HCT116 (cell line): ENCODE results near the gene KLHDC7B. TPM values are rescaled to one million over a fixed set of nuclear protein-coding genes. Genes with fewer than 3 reads are reported as not detected.

ENCODE experiments used
- ATAC-seq: fragments of 200-7000 bp; cut with Tn5 transposase; 2 replicates; pipeline ENCODE4 v1.9.1; 2020; ENCODE audit warnings: mild to moderate bottlenecking, moderate library complexity
- BruUV-seq: library from RNA; stranded (reverse); fragments of 400-500 nt; replicated peaks from 2 replicates; lab custom pipeline; 2021; lab: Mats Ljungman, UMichigan
- CTCF ChIA-PET: fragments of 300-600 bp; sonication (Branson Sonifier 250); formaldehyde crosslinking; loops from one replicate; lab custom pipeline; 2021; ENCODE audit warnings: antibody characterized with exemption; lab: Charles Lee
- POLR2A ChIA-PET: fragments of 300-600, 350-600 bp; sonication (Branson Sonifier 250); formaldehyde crosslinking; loops from one replicate; lab custom pipeline; 2021; ENCODE audit warnings: antibody characterized with exemption; lab: Charles Lee
- RAD21 ChIA-PET, 2 experiments: fragments of 300-600 bp; sonication (Branson Sonifier 250); formaldehyde crosslinking; loops; one replicate each; lab custom pipeline; 2023; ENCODE audit warnings: low total read pairs in 2 of 2; ENCODE audit not compliant: uncharacterized antibody in 2 of 2, unreplicated experiment in 2 of 2, low non-redundant PET in 1 of 2; lab: Charles Lee
- DNase-seq: peaks from one replicate; pipeline ENCODE4 v3.0.0-alpha.2; 2010; ENCODE audit warnings: low read depth, low spot score
- H2AFZ ChIP-seq: fragments of 200-600 bp; shearing (Covaris generic), sonication (generic); 2 replicates; pipeline ENCODE4 v1.6.1; 2017; ENCODE audit warnings: low read depth, mixed run types, mixed read lengths, antibody characterized with exemption, low read length; ENCODE audit not compliant: poor library complexity, severe bottlenecking
- H3K27ac ChIP-seq: 2 replicates; pipeline ENCODE4 v1.5.1; 2012; ENCODE audit warnings: low read depth, low read length
- H3K27me3 ChIP-seq: fragments of 200-600 bp; sonication (generic); 2 replicates; pipeline ENCODE4 v1.6.1; 2016; ENCODE audit warnings: mixed run types, low read length, mixed read lengths; ENCODE audit not compliant: insufficient read depth
- H3K36me3 ChIP-seq, 2 experiments: fragments of 200-500 bp in 1 of 2; fragments of 200-600 bp in 1 of 2; sonication (Bioruptor generic) in 1 of 2; sonication (generic) in 1 of 2; 2 replicates each; pipeline versions ENCODE4 v1.5.1 to v1.6.1; 2014 to 2016; ENCODE audit warnings: low read length in 2 of 2, inconsistent platforms in 1 of 2, mixed read lengths in 1 of 2, mixed run types in 1 of 2; ENCODE audit not compliant: insufficient read depth in 2 of 2, control insufficient read depth in 1 of 2
- H3K4me1 ChIP-seq, 2 experiments: fragments of 200-600 bp in 1 of 2; sonication (generic) in 1 of 2; 2 replicates each; pipeline versions ENCODE4 v1.5.1 to v1.6.1; 2012 to 2017; ENCODE audit warnings: low read length in 2 of 2, inconsistent platforms in 1 of 2, mild to moderate bottlenecking in 1 of 2, mixed read lengths in 1 of 2, mixed run types in 1 of 2, moderate library complexity in 1 of 2; ENCODE audit not compliant: insufficient read depth in 2 of 2, control insufficient read depth in 1 of 2
- H3K4me2 ChIP-seq: fragments of 200-600 bp; sonication (generic); 2 replicates; pipeline ENCODE4 v1.6.1; 2017; ENCODE audit warnings: mixed run types, low read length, mixed read lengths
- H3K4me3 ChIP-seq, 2 experiments: fragments of 200-600 bp in 1 of 2; sonication (generic) in 1 of 2; replicated peaks in 1 of 2; 2 replicates each; pipeline ENCODE4 v1.5.1; 2011 to 2016; ENCODE audit warnings: low read length in 2 of 2, control low read depth in 1 of 2, low read depth in 1 of 2, mild to moderate bottlenecking in 1 of 2, mixed read lengths in 1 of 2, mixed run types in 1 of 2
- H3K79me2 ChIP-seq: fragments of 200-600 bp; sonication (generic); 2 replicates; pipeline ENCODE4 v1.6.1; 2017; ENCODE audit warnings: mild to moderate bottlenecking, mixed run types, low read length, moderate library complexity, mixed read lengths; ENCODE audit not compliant: insufficient read depth
- H3K9ac ChIP-seq: fragments of 200-600 bp; sonication (generic); 2 replicates; pipeline ENCODE4 v1.6.1; 2016; ENCODE audit warnings: low read length, mixed read lengths
- H3K9me2 ChIP-seq: fragments of 200-600 bp; sonication (generic), shearing (Covaris generic); 2 replicates; pipeline ENCODE4 v1.6.1; 2017; ENCODE audit warnings: mixed run types, mild to moderate bottlenecking, moderate library complexity; ENCODE audit not compliant: insufficient read depth
- H3K9me3 ChIP-seq, 2 experiments: fragments of 200-500 bp in 1 of 2; fragments of 200-600 bp in 1 of 2; sonication (Bioruptor generic) in 1 of 2; sonication (generic) in 1 of 2; 2 replicates each; pipeline ENCODE4 v1.6.1; 2014 to 2017; ENCODE audit warnings: low read length in 2 of 2, mixed read lengths in 2 of 2, inconsistent platforms in 1 of 2, low read depth in 1 of 2, mild to moderate bottlenecking in 1 of 2, mixed run types in 1 of 2, moderate library complexity in 1 of 2; ENCODE audit not compliant: control insufficient read depth in 1 of 2, insufficient read depth in 1 of 2
- H4K20me1 ChIP-seq: fragments of 200-600 bp; sonication (generic), shearing (Covaris generic); 2 replicates; pipeline ENCODE4 v1.6.1; 2017; ENCODE audit warnings: mixed run types, mild to moderate bottlenecking, moderate library complexity; ENCODE audit not compliant: insufficient read depth
- CEBPB ChIP-seq: IDR thresholded peaks from 2 replicates; pipeline ENCODE4 v1.6.1; 2012; ENCODE audit warnings: low read depth
- EZH2phosphoT487 ChIP-seq: fragments of 200-600 bp; IDR thresholded peaks from 2 replicates; pipeline ENCODE4 v1.6.1; 2018; ENCODE audit warnings: antibody characterized with exemption, borderline replicate concordance
- RAD21 ChIP-seq: IDR thresholded peaks from 2 replicates; pipeline ENCODE4 v1.6.1; 2012; ENCODE audit warnings: low read depth, mild to moderate bottlenecking
- SP1 ChIP-seq: IDR thresholded peaks from 2 replicates; pipeline ENCODE4 v1.6.1; 2012; ENCODE audit warnings: low read depth
- SRF ChIP-seq: IDR thresholded peaks from 2 replicates; pipeline ENCODE4 v1.6.1; 2012; ENCODE audit warnings: low read depth
- YY1 ChIP-seq: IDR thresholded peaks from 2 replicates; pipeline ENCODE4 v1.6.1; 2011; ENCODE audit warnings: low read length, low read depth, moderate library complexity, mild to moderate bottlenecking; ENCODE audit not compliant: insufficient replicate concordance; ENCODE audit errors: extremely low read depth
- ZNF274 ChIP-seq: fragments of 200-500 bp; sonication (Bioruptor generic); IDR thresholded peaks from 2 replicates; pipeline ENCODE4 v1.6.1; 2014; ENCODE audit warnings: mild to moderate bottlenecking, low read depth, low read length, inconsistent platforms
- intact Hi-C: fragments of 100-400 bp; cut with micrococcal nuclease; formaldehyde crosslinking; loops from 2 replicates; pipeline ENCODE4 v1.10.0; 2022
- total RNA-seq: library from RNA; stranded (reverse); gene quantifications from one replicate; pipeline ENCODE4 v1.2.1, GENCODE V29; 2021; ENCODE audit not compliant: unreplicated experiment

KLHDC7B gene
- total RNA-seq, 1 experiment from 2014 or later = 0.69 TPM

DNA sequence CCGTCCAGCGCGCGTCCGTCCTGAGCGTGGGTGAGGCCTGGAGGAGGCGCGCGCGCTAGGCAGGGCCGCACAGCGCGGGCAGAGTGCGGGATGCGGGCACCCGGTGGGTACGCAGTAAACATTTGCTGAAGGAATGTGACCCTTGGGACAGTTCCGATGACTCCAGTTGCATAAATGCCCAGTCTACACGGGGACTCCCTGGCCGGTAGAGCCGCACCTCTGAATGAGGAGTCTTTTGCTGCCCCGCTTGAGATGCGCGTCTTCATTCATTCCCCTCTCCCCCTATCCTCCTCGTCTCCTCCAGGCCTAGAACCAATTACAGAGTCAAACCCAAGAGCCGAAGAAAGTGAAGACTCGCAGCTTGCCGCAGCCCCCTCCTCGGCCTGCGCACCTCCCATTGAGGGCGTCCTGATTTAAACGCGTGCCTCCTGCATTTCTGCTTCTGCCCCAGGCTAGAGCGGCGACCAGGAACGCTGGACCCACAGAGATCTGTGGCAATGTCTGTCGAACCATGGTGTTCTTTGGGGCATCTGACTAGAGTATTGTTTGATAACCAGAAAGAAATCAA, 37.7 kb downstream of the KLHDC7B start (continued):
- no peak for TF ChIP-seq YY1
- no peak for TF ChIP-seq RAD21
- no peak for TF ChIP-seq SRF

DNA sequence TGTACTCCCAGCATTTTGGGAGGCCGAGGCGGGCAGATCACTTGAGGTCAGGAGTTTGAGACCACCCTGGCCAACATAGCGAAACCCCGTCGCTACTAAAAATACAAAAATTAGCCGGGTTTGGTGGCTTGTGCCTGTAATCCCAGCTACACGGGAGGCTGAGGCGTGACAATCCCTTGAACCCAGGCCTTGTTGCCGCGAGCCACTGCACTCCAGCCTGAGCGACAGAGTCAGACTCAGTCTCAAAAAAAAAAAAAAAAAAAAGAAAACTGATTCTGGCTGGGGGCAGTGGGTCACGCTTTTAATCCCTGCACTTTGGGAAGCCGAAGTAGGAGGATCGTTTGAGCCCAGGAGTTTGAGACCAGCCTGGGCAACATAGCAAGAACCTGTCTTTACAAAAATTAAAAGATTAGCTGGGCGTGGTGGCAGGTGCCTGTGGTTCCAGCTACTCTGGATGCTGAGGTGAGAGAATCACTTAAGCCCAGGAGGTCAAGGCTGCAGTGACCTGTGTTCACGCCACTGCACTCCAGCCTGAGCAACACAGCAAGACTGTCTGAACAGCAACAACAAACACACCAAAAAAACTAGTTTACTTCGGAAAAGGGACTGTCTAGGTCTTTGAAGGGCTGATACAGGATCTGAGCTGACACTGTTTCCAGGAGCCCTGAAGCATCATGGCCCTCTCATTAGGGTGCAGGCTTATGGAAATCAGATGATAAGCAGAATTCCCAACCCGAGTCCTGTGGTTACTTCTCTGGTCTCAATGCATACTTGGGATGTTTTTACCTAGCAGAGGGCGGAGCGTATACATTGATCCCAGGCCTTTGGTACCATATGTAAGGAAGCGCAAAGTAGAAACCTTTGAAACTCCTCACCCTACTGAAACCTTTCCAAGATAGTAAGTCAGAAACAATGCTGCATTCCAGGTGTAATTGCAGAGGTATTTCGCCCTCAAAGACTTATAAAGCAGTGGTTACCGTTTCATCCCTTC, 38.7 kb downstream of the KLHDC7B start:
- Histone ChIP-seq H2AFZ (no peak overlapping the region), H3K79me2 (peaks cover 17% of the 10 kb centered on the region; the same call in 1 of the 2 replicates), H3K9ac (peak overlapping the region; percentile 90), H3K9me2 (no peaks in the 10 kb centered on the region), H3K4me1 (peaks cover 5 to 24% of the 10 kb centered on the region in 2 experiments), H3K27ac (no peak overlapping the region), H3K4me3 (peak overlapping the region; percentile 86 to 90), H3K27me3 (no peaks in the 10 kb centered on the region), H3K36me3 (no peaks in the 10 kb centered on the region), H3K9me3 (no peaks in the 10 kb centered on the region), H4K20me1 (no peaks in the 10 kb centered on the region), H3K4me2 (peak overlapping the region; percentile 97)
- intact Hi-C loops = no loop called here
- RAD21 ChIA-PET = no interaction called here
- POLR2A ChIA-PET = no interaction called here
- ATAC-seq = no peak
- BruUV-seq = no TSS peak
- DNase-seq = no peak
- CTCF ChIA-PET = no interaction called here
- TF ChIP-seq ZNF274 (no peak), SP1 (no peak), CEBPB (no peak), EZH2phosphoT487 (no peak)
